Pericardium fibroblast (primary cell): ENCODE results near the gene STARD6. TPM values are rescaled to one million over a fixed set of nuclear protein-coding genes. Genes with fewer than 3 reads are reported as not detected.

Source experiments
- total RNA-seq: library from RNA; depleted of rRNA; stranded (reverse); fragments of >200 nt; gene quantifications from 2 replicates; pipeline ENCODE4 v1.2.3, GENCODE V29; 2015

The STARD6 gene, protein sequence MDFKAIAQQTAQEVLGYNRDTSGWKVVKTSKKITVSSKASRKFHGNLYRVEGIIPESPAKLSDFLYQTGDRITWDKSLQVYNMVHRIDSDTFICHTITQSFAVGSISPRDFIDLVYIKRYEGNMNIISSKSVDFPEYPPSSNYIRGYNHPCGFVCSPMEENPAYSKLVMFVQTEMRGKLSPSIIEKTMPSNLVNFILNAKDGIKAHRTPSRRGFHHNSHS
- not detected in 2 replicates for total RNA-seq

DNA sequence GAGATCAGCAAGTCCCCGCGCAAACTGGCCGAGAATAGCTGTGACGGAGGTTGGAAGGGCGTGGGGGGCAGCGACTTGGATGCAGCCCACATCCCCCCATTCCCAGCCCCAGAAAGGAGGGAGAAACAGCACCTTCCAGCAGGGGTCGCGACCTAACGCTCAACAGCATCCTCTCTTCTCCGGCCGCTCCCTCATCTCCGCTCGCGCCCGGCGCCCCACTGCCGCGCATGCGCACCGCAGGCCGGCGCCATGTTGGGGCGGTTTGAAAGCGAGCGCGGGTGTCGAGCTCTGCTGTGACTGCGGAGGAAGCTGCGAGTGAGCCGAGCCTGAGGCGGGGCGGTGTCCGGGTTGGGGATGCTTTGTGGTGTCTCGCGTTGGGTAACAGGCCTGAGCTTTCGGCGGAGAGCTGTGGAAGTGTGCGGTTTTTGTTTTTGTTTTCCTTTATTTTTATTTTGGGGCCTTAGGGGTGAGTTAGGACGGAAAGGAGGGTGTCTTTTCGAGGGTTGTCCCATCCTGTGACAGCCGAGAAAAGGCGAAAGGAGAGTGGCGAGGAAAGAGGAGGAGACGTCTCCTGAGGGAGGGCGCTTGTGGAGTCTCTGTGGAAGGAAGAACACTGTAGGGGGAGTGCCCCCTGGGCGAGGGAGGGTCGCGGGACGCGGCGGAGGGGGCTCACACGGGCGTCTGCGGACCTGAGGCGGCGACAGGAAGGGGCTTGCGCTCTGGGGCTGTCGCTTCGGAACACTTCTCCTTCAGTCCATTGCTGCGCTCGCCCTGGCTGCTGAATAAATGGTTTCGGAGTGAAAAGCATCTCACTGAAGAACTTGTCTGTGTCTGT is at the start of gene STARD6, which contains the start of gene C18orf54:
STARD6 (minus strand) TSS at position 199 of the 835 bp plus-strand sequence. CDS start 3,285 bp downstream, outside the sequence.
C18orf54 (plus strand) TSS at position 247 of the 835 bp plus-strand sequence. CDS start 2,667 bp downstream, outside the sequence.

Other genes with a start within 250 kb of the STARD6 start
- gene MBD2, start 133.2 kb downstream of the STARD6 start, total RNA-seq: 14.6 and 20.0 TPM in 2 replicates
- 9.7 and 11.1 TPM in 2 replicates for gene POLI, start 88.3 kb downstream of the STARD6 start, total RNA-seq
- gene C18orf54, start within 50 bp of the STARD6 start, total RNA-seq: 0.94 and 2.0 TPM in 2 replicates
- gene DYNAP, start 233.4 kb upstream of the STARD6 start, total RNA-seq: not detected in 2 replicates